LoVo (cell line): Measurements from ENCODE around the gene PRKAA1.
"Not testable (repeated sequence)": the region's sequence is repeated elsewhere in the genome, so short reads cannot be mapped to it uniquely, and the experiment has no call there.

Experiments
- DNase-seq: peaks from one replicate; pipeline ENCODE4 v3.0.0-alpha.2; 2016; ENCODE audit warnings: low spot score

PRKAA1 gene

DNA sequence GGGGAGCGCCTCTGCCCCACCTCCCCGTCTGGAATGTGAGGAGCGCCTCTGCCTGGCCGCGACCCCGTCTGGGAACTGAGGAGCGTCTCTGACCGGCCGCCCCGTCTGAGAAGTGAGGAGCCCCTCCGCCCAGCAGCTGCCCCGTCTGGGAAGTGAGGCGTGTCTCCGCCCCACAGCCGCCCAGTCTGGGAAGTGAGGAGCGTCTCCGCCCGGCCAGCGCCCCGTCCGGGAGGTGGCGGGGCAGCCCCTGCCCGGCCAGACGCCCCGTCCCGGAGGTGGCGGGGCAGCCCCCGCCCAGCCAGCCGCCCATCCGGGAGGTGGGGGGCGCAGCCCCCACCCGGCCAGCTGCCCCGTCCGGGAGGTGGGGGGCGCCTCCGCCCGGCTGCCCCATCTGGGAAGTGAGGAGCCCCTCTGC is 75.7 kb downstream of the PRKAA1 start:
- not testable (repeated sequence) for DNase-seq

DNA sequence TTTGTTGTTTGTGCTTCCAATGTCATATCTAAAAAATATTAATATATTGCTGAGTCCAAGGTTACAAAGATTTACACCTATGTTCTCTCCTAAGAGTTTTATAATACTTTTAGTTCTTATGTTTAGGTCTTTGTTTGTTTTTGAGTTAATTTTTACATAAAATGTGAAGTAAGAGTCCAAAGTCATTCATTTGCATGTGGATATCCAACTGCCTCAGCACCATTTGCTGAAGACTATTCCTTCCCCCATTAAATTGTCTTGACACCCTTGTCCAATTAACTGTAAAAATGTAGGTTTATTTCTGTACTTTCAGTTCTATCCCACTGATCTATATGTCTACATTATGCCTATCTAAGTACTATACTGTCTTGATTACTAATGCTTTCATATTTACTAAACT is 78.1 kb downstream of the PRKAA1 start:
- no peak for DNase-seq

DNA sequence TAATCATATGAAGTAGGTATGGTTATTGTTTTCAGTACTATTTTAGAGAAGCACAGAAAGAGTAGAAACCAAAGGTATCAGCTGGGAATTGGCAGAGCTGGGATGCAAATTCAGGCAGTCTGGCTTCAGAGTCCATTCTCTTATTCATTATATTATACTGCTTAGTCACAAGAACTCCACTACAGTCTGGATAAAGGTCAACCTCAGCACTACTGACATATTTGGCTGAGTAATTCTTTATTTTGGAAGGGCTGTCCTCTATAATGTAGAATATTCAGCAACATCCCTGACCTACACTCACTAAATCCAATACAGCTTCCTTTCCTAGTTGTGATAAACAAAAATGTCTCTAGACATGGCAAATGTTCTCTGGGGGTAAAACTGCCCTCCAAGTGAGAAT is 80.9 kb downstream of the PRKAA1 start:
- no peak for DNase-seq

DNA sequence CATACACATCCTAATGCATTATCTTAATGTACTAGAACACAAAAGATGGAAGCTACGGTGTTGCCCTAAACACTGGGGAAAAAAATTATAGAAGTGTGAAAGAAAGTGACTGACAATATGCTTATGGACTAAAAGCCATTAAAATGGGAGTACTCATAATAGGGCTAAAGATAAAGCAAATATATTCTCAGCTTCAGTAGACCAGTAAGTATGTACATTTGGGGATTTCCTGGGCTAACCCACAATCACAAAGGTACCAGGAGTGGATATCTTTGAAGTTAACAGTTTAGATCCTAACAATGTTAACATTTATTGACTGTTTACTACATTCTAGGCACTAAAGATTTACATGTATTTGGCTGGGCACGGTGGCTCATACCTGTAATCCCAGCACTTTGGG is 81.6 kb downstream of the PRKAA1 start:
- no peak for DNase-seq

DNA sequence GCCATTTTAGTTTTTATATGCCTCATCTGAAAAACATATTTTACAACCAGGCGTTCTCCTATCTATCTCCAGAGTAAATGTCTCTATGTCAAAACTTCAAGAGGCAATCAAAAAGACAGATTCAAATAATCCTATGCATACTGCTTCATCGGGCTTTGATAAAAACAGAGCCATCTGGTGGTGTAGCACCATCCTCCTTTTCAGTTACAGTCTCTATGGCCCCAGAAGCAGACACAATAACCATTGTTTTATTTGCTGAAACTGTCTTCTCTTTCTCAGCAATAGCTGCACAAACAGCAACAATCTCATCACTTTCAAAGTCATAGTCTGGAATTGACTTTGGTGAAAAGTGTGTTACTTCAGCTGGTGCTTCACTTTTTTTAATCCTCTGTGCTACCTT is 82.2 kb downstream of the PRKAA1 start:
- no peak for DNase-seq

DNA sequence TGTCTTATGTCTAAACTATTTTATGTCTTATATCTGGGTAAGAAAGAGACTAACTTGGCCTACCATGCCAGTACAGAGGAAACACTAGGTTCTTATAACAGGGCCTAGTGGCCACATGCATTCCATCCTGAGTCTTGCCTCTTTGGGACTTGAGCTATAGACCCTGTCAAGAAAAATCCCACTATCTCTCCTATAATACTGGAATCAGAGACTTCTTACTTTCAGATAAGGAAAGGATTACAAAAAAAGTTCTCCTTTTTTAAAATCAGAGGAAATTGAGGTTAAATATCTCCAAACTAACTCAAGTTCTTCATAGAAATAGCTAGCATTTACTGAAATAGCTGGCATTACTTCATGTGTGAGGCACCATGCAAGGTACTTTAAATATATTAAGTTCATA is 84.2 kb downstream of the PRKAA1 start:
- no peak for DNase-seq

DNA sequence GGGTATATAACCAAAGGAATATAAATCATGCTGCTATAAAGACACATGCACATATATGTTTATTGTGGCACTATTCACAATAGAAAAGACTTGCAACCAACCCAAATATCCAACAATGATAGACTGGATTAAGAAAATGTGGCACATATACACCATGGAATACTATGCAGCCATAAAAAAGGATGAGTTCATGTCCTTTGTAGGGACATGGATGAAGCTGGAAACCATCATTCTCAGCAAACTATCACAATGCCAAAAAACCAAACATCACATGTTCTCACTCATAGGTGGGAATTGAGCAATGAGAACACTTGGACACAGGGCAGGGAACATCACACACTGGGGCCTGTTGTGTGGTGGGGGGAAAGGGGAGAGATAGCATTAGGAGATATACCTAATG is 87.6 kb downstream of the PRKAA1 start:
- not testable (repeated sequence) for DNase-seq
